ENCODE results near the gene MYBBP1A.

The MYBBP1A gene

DNA sequence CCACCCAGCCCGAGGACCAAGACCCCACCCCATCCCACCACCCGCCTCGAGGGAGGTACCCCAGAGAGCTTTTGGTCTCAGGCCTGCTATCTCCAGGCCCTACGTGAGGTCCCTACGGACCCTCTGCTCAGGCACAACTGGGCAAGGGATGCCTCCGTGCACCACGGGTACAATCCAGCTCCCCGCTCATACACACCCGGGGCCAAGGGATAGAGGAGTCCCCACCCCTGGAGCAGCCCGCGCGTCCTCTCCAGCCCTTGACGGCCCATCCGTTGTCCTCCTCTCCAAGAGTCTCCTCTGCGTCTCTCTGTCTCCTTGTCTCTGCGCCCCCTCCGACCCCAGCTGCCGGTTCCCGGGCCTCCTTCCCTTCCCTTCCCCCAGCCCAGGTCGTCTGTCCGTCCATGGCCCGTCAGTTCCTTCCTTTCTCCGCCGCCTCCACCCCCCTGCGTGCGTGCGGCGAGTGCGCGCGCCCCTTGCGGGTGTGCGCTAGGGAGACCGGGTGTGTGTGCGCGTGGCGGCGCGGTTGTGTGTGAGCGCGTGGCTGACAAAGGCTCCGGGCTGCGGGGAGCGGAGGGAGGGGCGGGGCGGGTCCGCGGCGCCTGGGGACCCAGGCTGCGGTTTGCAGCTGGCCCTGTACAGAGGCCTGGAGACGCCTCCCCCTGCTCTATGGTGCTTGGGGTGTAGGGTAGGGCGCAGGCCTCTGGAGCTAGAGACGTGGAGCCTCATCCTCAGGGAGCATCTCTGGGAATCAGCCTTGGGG is 55.6 kb downstream of the MYBBP1A start:
- no peak for DNase-seq

DNA sequence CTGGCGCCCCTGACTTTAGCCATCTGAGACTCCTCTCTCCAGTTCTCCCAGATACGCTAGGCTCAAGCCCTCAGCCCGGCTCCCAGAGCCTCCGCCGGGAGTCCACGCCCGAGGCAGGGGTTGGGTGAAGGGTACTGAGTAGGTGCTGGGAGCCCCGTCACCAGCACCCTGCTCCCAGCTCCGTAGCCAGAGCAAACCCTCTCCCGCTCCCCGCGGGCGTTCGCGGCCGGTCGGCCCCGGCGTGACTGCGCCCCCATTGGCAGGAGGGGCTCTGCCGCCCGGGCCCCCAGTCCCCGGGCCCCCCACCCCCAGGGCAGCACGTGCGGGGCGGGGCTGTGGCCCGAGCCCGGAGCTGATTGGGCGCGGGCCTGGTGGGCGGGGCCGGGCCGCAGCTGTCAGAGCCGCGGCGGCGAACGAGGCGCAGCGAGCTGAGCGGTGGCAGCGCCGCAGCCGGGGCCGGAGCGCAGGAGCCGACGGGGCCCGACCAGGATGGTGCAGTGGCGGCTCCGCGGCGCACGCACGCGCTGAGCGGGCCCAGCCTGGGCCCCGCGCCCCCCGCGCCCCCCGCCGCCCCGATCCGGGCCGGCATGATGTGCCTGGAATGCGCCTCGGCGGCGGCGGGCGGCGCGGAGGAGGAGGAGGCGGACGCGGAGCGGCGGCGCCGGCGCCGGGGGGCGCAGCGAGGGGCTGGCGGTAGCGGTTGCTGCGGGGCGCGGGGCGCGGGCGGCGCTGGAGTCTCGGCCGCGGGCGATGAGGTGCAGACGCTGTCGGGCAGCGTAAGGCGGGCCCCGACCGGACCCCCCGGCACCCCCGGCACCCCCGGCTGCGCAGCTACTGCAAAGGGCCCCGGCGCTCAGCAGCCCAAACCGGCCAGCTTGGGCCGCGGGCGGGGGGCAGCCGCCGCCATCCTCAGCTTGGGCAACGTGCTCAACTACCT is 56.5 kb downstream of the MYBBP1A start, which contains the start of gene SPNS2:
Gene SPNS2 (plus strand): TSS at position 421 of the 937 bp plus-strand sequence. CDS start 167 bp downstream, at position 588.
- DNase-seq = peak; percentile 27 to 67

DNA sequence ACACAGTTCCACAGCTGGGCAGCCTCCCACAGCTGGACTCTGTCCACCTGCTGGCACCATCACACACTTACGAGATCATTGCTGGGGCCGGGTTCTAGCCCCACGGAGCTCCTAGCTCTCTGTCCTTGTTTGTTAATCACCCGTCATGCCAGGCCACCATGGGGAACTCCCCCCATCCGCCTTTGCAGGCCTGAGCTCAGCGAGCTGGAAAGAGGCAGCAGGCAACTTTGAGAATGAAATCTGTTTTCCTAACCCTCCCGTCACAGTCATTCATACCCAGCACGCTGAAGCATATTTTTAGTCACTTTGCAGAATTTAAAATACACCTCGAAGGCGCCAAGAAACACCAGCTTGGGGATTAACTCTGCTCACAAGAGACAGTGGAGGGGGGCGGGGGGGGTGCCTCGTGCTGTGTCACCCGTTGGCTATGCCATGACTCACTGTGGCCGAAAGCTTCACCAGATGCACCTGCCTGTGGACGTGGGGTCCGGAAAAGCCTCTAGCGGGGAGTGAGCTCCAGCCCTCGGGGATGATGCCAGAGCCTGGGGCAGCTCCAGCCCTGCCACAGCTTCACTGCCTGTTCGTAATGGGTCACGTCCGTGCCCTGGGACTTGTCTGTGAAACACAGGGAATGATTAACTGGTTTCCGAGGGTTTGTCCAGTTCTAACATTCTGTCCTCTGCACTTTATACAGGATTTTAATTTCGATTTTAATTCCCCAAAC is 57.9 kb downstream of the MYBBP1A start:
- no peak for DNase-seq

GRCh38 chr17:4492721-4493561 is 62.2 kb downstream of the MYBBP1A start:
- peak in 1 of 2 experiments; percentile 24 for DNase-seq

DNA sequence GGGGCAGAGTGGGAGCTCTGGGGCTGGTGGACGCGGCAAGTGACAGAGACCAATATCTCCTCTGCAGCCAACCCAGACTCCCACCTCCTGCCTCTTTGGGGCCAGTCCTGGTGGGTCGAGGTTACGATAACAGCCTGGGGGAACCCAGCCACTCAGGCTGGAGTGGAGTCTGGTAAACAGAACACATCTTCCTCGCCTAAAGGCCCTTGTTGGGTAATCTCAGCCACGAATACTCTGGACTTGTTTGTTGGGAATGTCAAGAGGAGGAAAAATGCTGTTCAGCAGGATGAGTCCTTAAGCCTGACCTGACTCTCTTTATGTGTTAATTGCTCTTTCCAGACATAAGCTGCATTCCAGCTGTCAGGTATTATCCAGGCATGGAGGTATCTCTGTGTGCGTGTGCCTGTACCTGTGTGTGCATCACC is 64.5 kb downstream of the MYBBP1A start:
- DNase-seq = no peak

DNA sequence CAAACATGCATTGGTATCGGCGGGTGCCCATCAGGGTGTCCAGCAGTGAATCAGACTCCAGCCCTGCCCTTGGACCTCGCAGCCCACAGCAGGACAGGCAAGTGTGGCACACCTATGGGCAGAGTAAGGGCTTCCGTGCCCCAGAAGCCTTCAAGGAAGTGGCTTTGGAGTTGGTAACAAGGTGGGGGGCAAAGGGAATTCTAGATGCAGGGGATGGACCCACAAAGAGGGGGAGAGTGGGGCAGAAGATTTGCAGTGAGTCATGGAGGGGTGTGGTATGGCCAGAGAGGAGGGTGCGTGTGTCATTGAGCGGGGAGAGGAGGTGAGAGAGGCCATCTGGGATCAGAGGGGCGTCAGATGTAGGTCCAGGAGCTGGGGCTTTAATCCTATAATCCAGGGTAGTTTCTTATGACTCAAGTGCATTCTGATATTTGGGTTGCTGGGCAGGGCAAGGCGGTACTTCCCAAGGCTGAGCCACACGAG is 65.0 kb downstream of the MYBBP1A start:
- no peak for DNase-seq

DNA sequence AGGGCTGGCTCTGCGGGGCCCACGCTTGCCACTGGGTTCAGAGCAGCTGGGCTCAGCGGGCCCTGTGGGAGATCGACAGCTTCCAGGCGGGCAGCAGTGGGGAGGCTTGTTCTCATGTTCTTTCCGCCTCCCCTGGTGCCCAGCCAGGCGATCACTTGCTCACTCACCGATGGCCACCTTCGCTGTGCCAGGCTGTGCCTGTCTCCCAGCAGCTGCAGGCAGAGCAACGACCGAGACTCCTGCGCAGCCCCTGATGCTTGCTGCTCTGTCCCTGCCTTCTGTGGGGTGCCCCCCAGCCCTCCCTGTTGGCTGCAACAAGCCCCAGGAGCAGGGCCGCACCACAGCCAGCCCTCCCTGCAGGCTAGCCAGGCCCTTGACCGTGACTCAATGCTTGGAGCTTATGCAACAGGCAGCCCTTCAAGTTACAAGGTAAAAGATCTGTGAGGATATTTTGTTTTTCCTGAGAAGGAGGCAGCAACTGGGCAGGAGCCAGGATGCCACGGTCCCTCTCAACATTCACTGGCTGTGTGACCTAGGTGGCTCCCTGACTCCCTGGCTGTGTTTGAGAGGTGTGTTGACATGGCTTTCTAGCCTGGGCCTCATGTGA is 66.1 kb downstream of the MYBBP1A start:
- DNase-seq = no peak
